ENCODE data around the gene NIPAL1.

- TF ChIP-seq EZH2 (IDR thresholded peaks at IDR 0.05; ENCODE audit: low read length, unreplicated experiment) = no peak
- TF ChIP-seq, protein P1, sequence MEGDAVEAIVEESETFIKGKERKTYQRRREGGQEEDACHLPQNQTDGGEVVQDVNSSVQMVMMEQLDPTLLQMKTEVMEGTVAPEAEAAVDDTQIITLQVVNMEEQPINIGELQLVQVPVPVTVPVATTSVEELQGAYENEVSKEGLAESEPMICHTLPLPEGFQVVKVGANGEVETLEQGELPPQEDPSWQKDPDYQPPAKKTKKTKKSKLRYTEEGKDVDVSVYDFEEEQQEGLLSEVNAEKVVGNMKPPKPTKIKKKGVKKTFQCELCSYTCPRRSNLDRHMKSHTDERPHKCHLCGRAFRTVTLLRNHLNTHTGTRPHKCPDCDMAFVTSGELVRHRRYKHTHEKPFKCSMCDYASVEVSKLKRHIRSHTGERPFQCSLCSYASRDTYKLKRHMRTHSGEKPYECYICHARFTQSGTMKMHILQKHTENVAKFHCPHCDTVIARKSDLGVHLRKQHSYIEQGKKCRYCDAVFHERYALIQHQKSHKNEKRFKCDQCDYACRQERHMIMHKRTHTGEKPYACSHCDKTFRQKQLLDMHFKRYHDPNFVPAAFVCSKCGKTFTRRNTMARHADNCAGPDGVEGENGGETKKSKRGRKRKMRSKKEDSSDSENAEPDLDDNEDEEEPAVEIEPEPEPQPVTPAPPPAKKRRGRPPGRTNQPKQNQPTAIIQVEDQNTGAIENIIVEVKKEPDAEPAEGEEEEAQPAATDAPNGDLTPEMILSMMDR (conservative IDR thresholded peaks at IDR 0.05; ENCODE audit: low read depth, low read length) = no peak
These were observed 42.0 kb upstream of the NIPAL1 start for GRCh38 chr4:47974566-47974965.

Data from PC-3 (cell line).